Measurements from ENCODE around the gene LRPAP1.
"Not testable (repeated sequence)": the region's sequence is repeated elsewhere in the genome, so short reads cannot be mapped to it uniquely, and the experiment has no call there.

LRPAP1 gene

DNA sequence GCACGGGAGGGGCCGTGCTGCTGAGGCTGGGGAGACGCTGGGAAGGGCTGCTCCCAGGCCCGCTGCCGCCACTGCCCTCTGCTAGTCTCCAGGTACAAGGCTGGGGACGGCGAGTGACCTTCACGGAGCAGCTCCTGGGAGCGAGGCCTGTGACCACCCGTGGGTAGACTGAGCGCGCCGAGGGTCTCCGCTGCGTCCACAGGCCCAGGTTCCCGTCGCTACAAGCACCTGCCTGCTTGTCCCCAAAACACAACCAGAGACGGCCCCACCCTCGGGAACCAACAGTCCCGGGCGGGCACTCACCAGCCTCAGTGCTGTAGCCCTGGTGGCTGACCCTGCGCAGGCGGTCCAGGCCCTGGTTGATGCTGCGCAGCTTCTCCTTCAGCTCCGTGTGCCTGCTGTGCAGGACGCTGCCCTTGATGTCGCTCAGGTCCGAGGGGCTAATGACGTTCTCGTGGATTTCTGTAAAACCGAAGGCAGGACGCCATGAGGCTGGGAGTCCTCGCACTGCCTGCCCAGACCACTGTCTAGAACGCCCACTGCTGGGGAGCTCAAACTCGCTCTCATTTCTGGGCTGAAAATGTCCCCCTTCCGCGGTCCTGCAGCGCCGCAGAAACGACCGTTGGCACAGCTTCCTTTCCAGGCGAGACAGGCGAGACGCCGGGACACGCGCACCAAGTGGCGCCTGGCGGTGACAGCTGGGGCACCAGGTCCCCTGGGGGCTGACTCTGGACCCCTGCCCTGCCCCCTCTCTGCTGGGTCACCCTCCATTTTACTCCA lies 14.3 kb downstream of the LRPAP1 start:
- no peak for DNase-seq

GRCh38 chr4:3516836-3517730 lies 15.1 kb downstream of the LRPAP1 start:
- no peak for DNase-seq

GRCh38 chr4:3516061-3516835 lies 16.0 kb downstream of the LRPAP1 start:
- no peak for DNase-seq

DNA sequence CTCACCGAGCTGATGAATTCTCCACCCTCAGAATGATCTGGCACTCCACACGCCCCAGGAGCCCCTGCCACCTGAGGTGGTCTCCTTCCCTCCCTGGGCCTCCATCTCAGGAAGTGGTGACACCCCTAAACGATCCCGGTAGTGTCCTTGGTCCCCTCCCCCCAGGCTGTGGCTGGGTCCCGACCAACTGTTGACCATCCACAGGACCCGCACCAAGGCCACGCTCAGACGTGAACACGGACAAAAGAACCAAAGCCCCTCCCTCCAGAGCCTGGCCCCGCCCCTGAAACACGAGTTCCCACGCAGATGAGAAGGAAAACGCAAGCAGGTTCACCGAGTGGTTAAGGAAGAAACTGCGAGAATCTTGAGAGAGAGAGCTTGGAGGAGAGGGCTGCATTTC lies 16.6 kb downstream of the LRPAP1 start:
- no peak for DNase-seq

DNA sequence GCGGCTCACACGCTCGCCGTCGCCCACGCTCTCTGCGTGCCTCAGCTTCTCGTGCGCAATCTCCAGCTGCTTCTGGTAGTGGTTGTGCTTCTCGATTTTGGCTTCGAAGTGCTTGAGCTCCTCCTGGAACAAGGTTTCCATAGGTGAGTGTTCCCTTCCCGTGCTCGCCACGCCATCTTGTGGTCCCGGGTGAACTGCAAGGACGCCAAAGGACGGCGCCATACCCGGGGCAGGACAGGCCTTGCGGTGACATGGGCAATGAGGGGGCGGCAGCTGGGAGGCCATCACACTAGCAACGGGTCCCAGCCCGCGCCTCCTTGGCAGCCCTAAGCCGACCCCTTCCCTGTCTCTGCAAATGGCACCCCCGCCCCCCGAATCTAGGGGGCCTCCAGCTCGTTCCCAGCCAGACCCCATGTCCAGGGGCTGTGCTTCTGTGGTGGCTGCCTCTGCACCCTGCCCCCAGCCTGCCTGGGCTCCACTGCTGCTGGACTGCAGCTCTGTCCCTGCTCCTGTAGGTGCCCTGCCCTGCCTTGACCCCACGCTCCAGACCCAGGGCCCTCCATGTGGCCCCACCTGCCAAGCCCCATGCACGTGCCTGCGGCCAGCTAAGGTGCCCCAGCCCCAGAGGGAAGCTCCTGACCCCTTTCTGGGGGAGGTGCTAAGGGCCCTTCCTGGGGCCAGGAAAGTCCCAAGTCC lies 17.3 kb downstream of the LRPAP1 start:
- DNase-seq, result no peak

- DNase-seq, result no peak
These were observed 17.9 kb downstream of the LRPAP1 start for GRCh38 chr4:3514221-3514780.

- no peak for DNase-seq
These were observed 18.4 kb downstream of the LRPAP1 start for GRCh38 chr4:3513807-3514206.

DNA sequence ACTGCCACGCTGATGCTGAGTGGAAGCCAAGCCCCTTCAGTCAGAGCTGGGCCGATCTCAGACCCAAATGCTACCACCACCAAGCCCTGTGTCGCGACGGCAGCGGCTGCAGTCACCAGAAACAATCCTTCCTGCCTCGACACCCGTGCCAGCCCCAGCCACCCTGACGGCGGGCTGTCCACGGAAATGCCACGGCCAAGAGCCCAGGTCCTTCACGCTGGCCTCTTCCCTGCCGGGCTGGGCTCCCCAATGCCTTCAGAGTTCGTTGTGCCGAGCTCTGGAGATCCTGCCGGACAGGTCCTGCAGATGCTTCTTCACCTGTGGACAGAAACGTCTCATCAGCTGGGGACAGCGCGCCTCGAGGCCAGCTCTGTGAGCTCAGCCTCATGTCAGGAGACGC lies 19.5 kb downstream of the LRPAP1 start:
- no peak for DNase-seq

DNA sequence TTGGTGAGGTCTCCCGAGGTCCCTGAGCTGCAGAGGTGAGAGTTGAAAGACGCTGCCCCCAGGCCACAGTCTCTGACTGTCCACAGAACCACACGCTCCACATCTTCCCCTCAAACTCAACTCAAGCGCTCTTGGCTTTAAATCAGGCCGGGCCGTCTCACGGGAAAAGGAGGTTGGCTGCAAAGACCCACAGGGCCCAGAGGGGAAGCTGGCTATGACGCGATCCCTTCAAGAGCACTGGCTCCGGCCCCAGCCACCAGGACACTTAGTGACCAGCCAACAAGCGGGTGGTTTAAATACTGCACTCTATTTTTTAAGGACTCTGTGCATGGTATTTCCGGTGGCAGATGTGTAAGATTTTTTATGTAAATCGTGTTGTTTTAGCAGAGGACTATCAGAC lies 19.9 kb downstream of the LRPAP1 start:
- no peak for DNase-seq

GRCh38 chr4:3511601-3512000 lies 20.6 kb downstream of the LRPAP1 start:
- DNase-seq, result not testable (repeated sequence)

GRCh38 chr4:3511187-3511586 lies 21.0 kb downstream of the LRPAP1 start:
- DNase-seq, result no peak

DNA sequence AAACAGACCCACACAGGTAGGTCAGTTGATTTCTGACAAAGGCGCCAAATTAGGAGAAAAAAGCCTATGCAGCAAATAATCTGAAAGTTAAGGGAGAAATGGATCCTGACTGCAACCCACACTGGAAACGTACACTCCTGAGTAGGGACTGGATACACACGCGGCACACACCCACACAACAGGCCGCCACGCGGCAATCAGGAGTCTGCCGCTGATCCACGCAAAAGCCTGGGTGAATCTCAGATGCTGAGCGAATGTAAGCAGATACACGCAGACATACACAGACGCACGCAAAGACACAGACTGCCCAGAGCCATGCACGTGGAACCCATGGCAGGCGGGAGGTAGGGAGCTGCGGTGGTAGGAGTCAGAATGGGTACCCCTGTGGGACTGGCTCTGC lies 21.7 kb downstream of the LRPAP1 start:
- no peak for DNase-seq

DNA sequence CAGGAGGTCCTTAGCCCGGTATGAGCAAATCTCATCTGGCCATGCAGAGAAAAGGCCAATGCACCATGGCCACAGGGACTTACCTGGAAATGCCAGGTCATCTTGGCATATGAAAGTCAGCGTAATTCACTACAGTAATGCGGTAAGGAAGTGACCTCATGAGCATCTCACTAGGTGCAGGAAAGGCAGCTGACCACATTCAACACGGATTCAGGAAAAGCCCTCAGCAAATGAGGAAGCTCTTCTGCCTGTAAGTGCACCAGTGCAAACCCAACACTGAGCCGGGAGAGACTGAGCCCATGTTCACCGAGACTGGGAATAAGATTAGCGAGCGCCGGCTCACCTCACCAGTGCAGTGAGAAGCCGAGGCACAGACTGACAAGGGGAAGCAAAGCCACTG lies 23.7 kb downstream of the LRPAP1 start:
- DNase-seq, result no peak

DNA sequence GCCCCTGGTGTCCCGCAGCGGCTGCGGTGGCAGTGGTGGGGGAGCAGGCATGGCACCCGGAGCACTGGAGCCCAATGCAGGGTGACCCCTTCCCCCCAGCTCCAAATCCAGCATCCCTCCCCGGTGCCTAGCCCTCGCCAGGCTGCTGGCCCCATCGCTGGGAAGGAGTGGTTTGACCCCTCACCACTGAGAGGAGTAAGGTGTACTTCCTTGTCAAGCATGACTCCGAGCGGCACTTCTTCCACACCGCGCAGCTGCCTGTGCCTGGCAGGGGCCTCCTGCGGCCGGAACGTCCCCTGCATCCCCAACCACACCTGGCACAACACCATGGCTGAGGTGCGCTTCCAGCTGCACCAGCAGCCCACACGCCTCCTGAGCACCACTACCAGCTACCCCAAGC lies 27.0 kb downstream of the LRPAP1 start:
- DNase-seq, result no peak

GRCh38 chr4:3502941-3503936 lies 29.0 kb downstream of the LRPAP1 start:
- DNase-seq, result no peak

GRCh38 chr4:3501825-3502425 lies 30.3 kb downstream of the LRPAP1 start:
- no peak for DNase-seq

DNA sequence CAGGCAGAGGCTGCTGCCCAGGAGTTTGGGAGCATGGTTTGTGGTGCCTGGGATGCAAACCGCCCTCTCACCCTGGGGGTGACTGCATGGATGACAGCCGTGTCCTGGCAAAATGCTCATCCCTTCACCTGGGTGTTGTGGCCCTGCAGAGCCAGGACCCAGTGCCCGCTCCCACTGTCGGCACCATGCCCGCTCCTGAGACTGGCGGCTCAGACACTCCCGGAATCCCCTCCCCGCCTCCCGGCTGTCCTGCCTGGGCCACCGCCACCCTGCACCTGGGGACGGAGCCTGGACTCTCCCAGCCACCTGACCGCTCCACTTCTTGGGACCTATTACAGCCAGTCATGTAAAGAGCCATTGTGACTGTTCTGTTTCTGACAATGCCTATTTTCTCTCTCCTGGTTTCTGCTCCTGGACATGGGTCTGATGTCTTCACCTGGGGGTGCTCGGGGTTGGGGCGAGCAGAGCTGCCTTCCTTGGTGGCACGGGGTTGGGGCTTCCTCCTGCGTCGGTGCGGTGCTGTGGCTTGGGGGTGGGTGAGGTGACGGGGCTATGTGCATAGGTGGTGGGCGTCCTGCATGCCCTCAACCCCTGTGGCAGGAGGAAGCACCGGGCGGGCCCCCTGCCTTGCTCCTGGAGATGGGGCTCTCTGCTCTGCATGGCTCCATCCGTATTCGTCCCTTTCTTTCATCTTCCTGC lies 30.9 kb downstream of the LRPAP1 start:
- no peak for DNase-seq

- DNase-seq, result no peak
These were observed 31.6 kb downstream of the LRPAP1 start for GRCh38 chr4:3500634-3501101.

- no peak for DNase-seq
These were observed 32.1 kb downstream of the LRPAP1 start for GRCh38 chr4:3500111-3500510.

- DNase-seq, result no peak
These were observed 32.5 kb downstream of the LRPAP1 start for GRCh38 chr4:3499710-3500109.

Measured in activated effector memory CD4-positive, alpha-beta T cell treated with Interleukin-2 at 50 U/mL for 16 hours (primary cell).